Trophoblast cell (in vitro differentiated cells and primary cell): ENCODE data around the gene CACNA1I.

Experiments used
- DNase-seq, 2 donors: peaks; one replicate each; pipeline ENCODE4 v3.0.0-alpha.2; 2016
- H2AFZ ChIP-seq: 2 replicates; pipeline ENCODE4 v1.6.1; 2013; ENCODE audit warnings: low read length, moderate library complexity, mild to moderate bottlenecking; ENCODE audit not compliant: insufficient read depth, poor library complexity
- H2AK5ac ChIP-seq: 2 replicates; pipeline ENCODE4 v1.6.1; 2013; ENCODE audit warnings: mild to moderate bottlenecking, low read length
- H2BK120ac ChIP-seq: 2 replicates; pipeline ENCODE4 v1.6.1; 2013; ENCODE audit warnings: low read length, mild to moderate bottlenecking, moderate library complexity; ENCODE audit not compliant: insufficient read depth, poor library complexity
- H2BK12ac ChIP-seq: 2 replicates; pipeline ENCODE4 v1.6.1; 2013; ENCODE audit warnings: mild to moderate bottlenecking, low read length, moderate library complexity
- H2BK5ac ChIP-seq: 2 replicates; pipeline ENCODE4 v1.6.1; 2013; ENCODE audit warnings: low read length, low read depth, moderate library complexity, mild to moderate bottlenecking; ENCODE audit not compliant: poor library complexity
- H3K14ac ChIP-seq: 2 replicates; pipeline ENCODE4 v1.6.1; 2013; ENCODE audit warnings: mild to moderate bottlenecking, low read length
- H3K18ac ChIP-seq: 2 replicates; pipeline ENCODE4 v1.6.1; 2013; ENCODE audit warnings: mild to moderate bottlenecking, low read length
- H3K23ac ChIP-seq: 2 replicates; pipeline ENCODE4 v1.6.1; 2013; ENCODE audit warnings: low read length
- H3K27ac ChIP-seq: 2 replicates; pipeline ENCODE4 v1.5.1; 2013; ENCODE audit warnings: low read depth, mild to moderate bottlenecking, inconsistent platforms, low read length, moderate library complexity
- H3K27me3 ChIP-seq: 2 replicates; pipeline ENCODE4 v1.6.1; 2013; ENCODE audit warnings: inconsistent platforms, mild to moderate bottlenecking, low read length, moderate library complexity; ENCODE audit not compliant: insufficient read depth
- H3K36me3 ChIP-seq, 2 experiments: 1 replicate in 1 of 2; 2 replicates in 1 of 2; pipeline ENCODE4 v1.6.1; 2013; ENCODE audit warnings: low read length in 2 of 2, mild to moderate bottlenecking in 2 of 2, moderate library complexity in 1 of 2; ENCODE audit not compliant: insufficient read depth in 2 of 2, control insufficient read depth in 1 of 2
- H3K4ac ChIP-seq: 2 replicates; pipeline ENCODE4 v1.6.1; 2013; ENCODE audit warnings: low read depth, mild to moderate bottlenecking, low read length, moderate library complexity
- H3K4me1 ChIP-seq, 2 experiments: 1 replicate in 1 of 2; 2 replicates in 1 of 2; pipeline ENCODE4 v1.6.1; 2013; ENCODE audit warnings: low read length in 2 of 2, mild to moderate bottlenecking in 2 of 2, moderate library complexity in 1 of 2; ENCODE audit not compliant: insufficient read depth in 2 of 2, control insufficient read depth in 1 of 2
- H3K4me2 ChIP-seq: 2 replicates; pipeline ENCODE4 v1.6.1; 2013; ENCODE audit warnings: inconsistent platforms, mild to moderate bottlenecking, low read length, moderate library complexity
- H3K4me3 ChIP-seq: 2 replicates; pipeline ENCODE4 v1.5.1; 2013; ENCODE audit warnings: mild to moderate bottlenecking, low read depth, low read length, inconsistent platforms
- H3K79me1 ChIP-seq: one replicate; pipeline ENCODE4 v1.6.1; 2013; ENCODE audit warnings: low read length
- H3K79me2 ChIP-seq: 2 replicates; pipeline ENCODE4 v1.6.1; 2013; ENCODE audit warnings: low read length, mild to moderate bottlenecking; ENCODE audit not compliant: control insufficient read depth, insufficient read depth, poor library complexity
- H3K9ac ChIP-seq: 2 replicates; pipeline ENCODE4 v1.6.1; 2013; ENCODE audit warnings: mild to moderate bottlenecking, low read length
- H3K9me3 ChIP-seq: 2 replicates; pipeline ENCODE4 v1.6.1; 2013; ENCODE audit warnings: low read depth, mild to moderate bottlenecking, control low read depth, inconsistent platforms, low read length; ENCODE audit not compliant: insufficient read depth
- H4K12ac ChIP-seq: 2 replicates; pipeline ENCODE4 v1.6.1; 2013; ENCODE audit warnings: low read depth, mild to moderate bottlenecking, low read length, moderate library complexity
- H4K8ac ChIP-seq: 2 replicates; pipeline ENCODE4 v1.6.1; 2013; ENCODE audit warnings: low read depth, mild to moderate bottlenecking, low read length, moderate library complexity
- H4K91ac ChIP-seq: one replicate; pipeline ENCODE4 v1.6.1; 2013; ENCODE audit warnings: low read depth, mild to moderate bottlenecking, low read length, moderate library complexity
- WGBS: extraction: QIAGEN DNeasy Blood & Tissue Kit; methylation state at CpG from one replicate; pipeline ENCODE4 v1.1.7; 2013; ENCODE audit warnings: missing lambda C conversion rate; ENCODE audit not compliant: insufficient read length, insufficient coverage; ENCODE audit errors: extremely low coverage; 5-methylcytosine and 5-hydroxymethylcytosine counted together

The CACNA1I gene

DNA sequence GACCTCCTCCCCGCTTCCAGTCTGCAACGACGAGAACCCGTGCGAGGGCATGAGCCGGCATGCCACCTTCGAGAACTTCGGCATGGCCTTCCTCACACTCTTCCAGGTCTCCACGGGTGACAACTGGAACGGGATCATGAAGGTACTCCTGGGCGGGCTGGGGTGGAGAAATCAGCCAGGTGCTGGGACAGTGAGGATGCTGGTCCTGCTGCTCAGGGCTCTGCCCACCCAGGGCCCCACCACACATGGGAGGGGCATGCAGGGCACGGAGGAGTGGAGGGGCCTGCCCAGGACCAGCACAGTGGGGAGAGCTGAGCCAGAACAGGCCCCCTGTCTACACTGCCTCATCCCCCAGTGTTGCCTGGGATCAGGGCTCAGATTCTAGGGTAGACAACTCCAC, 107.4 kb downstream of the CACNA1I start:
- Histone ChIP-seq H3K27ac (no peak overlapping the region), H2BK120ac (no peak overlapping the region), H3K9me3 (peaks cover 3% of the 10 kb centered on the region), H3K9ac (no peak overlapping the region), H3K14ac (no peak overlapping the region), H3K18ac (no peak overlapping the region), H3K4me3 (no peak overlapping the region), H2BK5ac (no peak overlapping the region), H2BK12ac (no peak overlapping the region), H3K36me3 (no peaks in the 10 kb centered on the region), H3K4ac (no peak overlapping the region), H4K12ac (no peak overlapping the region), H2AK5ac (no peak overlapping the region), H4K8ac (no peak overlapping the region), H2AFZ (no peak overlapping the region), H3K23ac (no peak overlapping the region), H3K27me3 (no peaks in the 10 kb centered on the region), H4K91ac (no peak overlapping the region), H3K79me2 (no peaks in the 10 kb centered on the region), H3K4me2 (no peak overlapping the region), H3K4me1 (no peaks in the 10 kb centered on the region), H3K79me1 (no peaks in the 10 kb centered on the region)
- no CpG with 5 or more reads among the region's 12 CpGs for WGBS
- DNase-seq, result no peak

DNA sequence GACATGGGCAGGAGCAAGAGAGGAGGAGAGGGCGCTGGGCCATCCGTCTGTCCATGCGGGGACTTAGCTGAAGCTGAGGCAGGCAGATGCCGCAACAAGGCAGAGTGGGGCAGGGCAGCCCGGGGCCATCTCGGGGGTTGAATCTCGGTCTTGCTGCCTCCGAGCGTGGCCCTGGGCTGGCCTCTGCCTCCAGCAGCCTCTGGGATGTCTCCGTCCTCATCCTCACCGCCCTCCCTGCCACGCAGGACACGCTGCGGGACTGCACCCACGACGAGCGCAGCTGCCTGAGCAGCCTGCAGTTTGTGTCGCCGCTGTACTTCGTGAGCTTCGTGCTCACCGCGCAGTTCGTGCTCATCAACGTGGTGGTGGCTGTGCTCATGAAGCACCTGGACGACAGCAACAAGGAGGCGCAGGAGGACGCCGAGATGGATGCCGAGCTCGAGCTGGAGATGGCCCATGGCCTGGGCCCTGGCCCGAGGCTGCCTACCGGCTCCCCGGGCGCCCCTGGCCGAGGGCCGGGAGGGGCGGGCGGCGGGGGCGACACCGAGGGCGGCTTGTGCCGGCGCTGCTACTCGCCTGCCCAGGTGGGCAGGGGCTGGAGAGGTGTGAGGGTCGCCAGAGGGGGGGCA, 108.4 kb downstream of the CACNA1I start:
- Histone ChIP-seq H2BK5ac (no peak overlapping the region), H3K79me1 (no peaks in the 10 kb centered on the region), H3K4me1 (no peaks in the 10 kb centered on the region), H3K4ac (no peak overlapping the region), H2BK12ac (no peak overlapping the region), H3K14ac (no peak overlapping the region), H4K8ac (no peak overlapping the region), H3K9me3 (peaks cover 3% of the 10 kb centered on the region), H4K91ac (no peak overlapping the region), H3K4me3 (peak overlapping the region; percentile 34), H3K36me3 (no peaks in the 10 kb centered on the region), H3K27me3 (no peaks in the 10 kb centered on the region), H3K9ac (no peak overlapping the region), H3K4me2 (no peak overlapping the region), H3K18ac (no peak overlapping the region), H3K23ac (no peak overlapping the region), H2BK120ac (no peak overlapping the region), H3K79me2 (no peaks in the 10 kb centered on the region), H2AK5ac (no peak overlapping the region), H4K12ac (no peak overlapping the region), H2AFZ (no peak overlapping the region), H3K27ac (no peak overlapping the region)
- no peak for DNase-seq
- no CpG with 5 or more reads among the region's 47 CpGs for WGBS

DNA sequence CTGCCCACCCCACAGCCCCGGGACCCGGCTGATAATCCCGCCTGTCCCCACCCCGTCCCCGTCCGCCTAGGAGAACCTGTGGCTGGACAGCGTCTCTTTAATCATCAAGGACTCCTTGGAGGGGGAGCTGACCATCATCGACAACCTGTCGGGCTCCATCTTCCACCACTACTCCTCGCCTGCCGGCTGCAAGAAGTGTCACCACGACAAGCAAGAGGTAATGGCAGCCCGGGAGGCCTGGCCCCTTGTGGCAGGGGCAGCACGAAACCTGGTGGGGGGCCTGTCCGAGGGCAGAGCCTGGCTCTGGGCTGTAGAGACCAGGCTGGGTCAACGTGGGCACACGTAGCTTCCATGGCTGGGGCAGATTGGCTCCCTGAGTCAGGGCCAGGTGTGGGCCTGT, 109.1 kb downstream of the CACNA1I start:
- Histone ChIP-seq H4K91ac (no peak overlapping the region), H3K4ac (no peak overlapping the region), H2BK5ac (no peak overlapping the region), H3K79me1 (no peaks in the 10 kb centered on the region), H2AK5ac (no peak overlapping the region), H3K23ac (no peak overlapping the region), H3K36me3 (no peaks in the 10 kb centered on the region), H3K9me3 (peaks cover 3% of the 10 kb centered on the region), H3K27ac (no peak overlapping the region), H2BK120ac (no peak overlapping the region), H4K12ac (no peak overlapping the region), H3K4me1 (no peaks in the 10 kb centered on the region), H2AFZ (no peak overlapping the region), H3K18ac (no peak overlapping the region), H3K4me2 (no peak overlapping the region), H3K27me3 (no peaks in the 10 kb centered on the region), H4K8ac (no peak overlapping the region), H3K9ac (no peak overlapping the region), H3K4me3 (no peak overlapping the region), H2BK12ac (no peak overlapping the region), H3K79me2 (no peaks in the 10 kb centered on the region), H3K14ac (no peak overlapping the region)
- no CpG with 5 or more reads among the region's 17 CpGs for WGBS
- DNase-seq, result no peak

DNA sequence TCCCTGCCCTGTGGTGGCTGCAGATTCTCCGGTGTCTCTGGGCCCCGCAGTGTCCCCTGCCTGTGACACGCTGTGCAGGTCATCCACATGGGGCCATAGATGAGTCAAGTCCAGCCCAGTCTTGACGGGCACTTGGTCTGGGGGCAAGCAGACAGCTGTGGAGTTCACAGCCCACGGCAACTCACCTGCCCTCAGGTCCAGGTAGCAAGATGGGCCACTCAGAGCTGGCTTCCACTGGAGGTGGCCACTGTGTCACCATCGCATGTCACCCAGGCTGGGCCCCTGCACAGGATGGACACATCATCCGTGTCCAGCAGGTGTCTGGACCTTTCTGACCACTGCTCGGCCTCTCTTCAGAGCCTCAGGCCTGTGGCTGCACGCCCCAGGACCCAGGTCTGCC, 109.9 kb downstream of the CACNA1I start:
- Histone ChIP-seq H3K4ac (no peak overlapping the region), H3K18ac (no peak overlapping the region), H4K91ac (no peak overlapping the region), H3K9me3 (peaks cover 3% of the 10 kb centered on the region), H3K27ac (no peak overlapping the region), H3K79me2 (no peaks in the 10 kb centered on the region), H3K23ac (no peak overlapping the region), H3K4me3 (no peak overlapping the region), H2BK12ac (no peak overlapping the region), H2BK5ac (no peak overlapping the region), H3K14ac (no peak overlapping the region), H3K4me1 (no peaks in the 10 kb centered on the region), H2BK120ac (no peak overlapping the region), H2AFZ (no peak overlapping the region), H4K12ac (no peak overlapping the region), H3K79me1 (no peaks in the 10 kb centered on the region), H3K36me3 (no peaks in the 10 kb centered on the region), H3K27me3 (no peaks in the 10 kb centered on the region), H4K8ac (no peak overlapping the region), H3K4me2 (no peak overlapping the region), H2AK5ac (no peak overlapping the region), H3K9ac (no peak overlapping the region)
- no peak for DNase-seq
- no CpG with 5 or more reads among the region's 9 CpGs for WGBS
